Kidney epithelial cell (primary cell): ENCODE results near the gene PHF21B. TPM values are rescaled to one million over a fixed set of nuclear protein-coding genes. Genes with fewer than 3 reads are reported as not detected.

Source experiments
- DNase-seq: peaks from one replicate; pipeline ENCODE4 v3.0.0-alpha.2; 2010; ENCODE audit warnings: low read depth
- H3K27me3 ChIP-seq: 2 replicates; pipeline ENCODE4 v1.6.0; 2011; ENCODE audit warnings: low read length; ENCODE audit not compliant: control insufficient read depth, insufficient read depth
- H3K36me3 ChIP-seq: 2 replicates; pipeline ENCODE4 v1.5.1; 2011; ENCODE audit warnings: low read length; ENCODE audit not compliant: control insufficient read depth, insufficient read depth
- H3K4me3 ChIP-seq: 2 replicates; pipeline ENCODE4 v1.5.1; 2011; ENCODE audit warnings: low read depth, mild to moderate bottlenecking, control low read depth, low read length
- CTCF ChIP-seq: IDR thresholded peaks from 2 replicates; pipeline ENCODE4 v1.5.1; 2011; ENCODE audit warnings: mild to moderate bottlenecking, moderate library complexity, low read length, control low read depth, inconsistent platforms; ENCODE audit not compliant: insufficient read depth, poor library complexity, severe bottlenecking
- total RNA-seq: library from RNA; depleted of rRNA; stranded (reverse); fragments of >200 nt; gene quantifications from 2 replicates; pipeline ENCODE4 v1.2.3, GENCODE V29; 2015

The PHF21B gene
- total RNA-seq, 1 donor from 2014 or later: 1.5 TPM

- H3K4me3 ChIP-seq: peak overlapping the region; percentile 53
- TF ChIP-seq CTCF: no peak
- H3K36me3 ChIP-seq: no peaks in the 10 kb centered on the region
- no peak for DNase-seq
- peaks cover 54% of the 10 kb centered on the region for H3K27me3 ChIP-seq
Observed at GRCh38 chr22:45010532-45010900, 711 bp upstream of the PHF21B start.

- H3K36me3 ChIP-seq: no peaks in the 10 kb centered on the region
- DNase-seq: no peak
- peaks cover 65% of the 10 kb centered on the region for H3K27me3 ChIP-seq
- peak overlapping the region; percentile 53 for H3K4me3 ChIP-seq
- no peak for TF ChIP-seq CTCF
Observed at GRCh38 chr22:45008751-45009605, 827 bp downstream of the PHF21B start.

- no peak for DNase-seq
- peaks cover 65% of the 10 kb centered on the region for H3K27me3 ChIP-seq
- H3K4me3 ChIP-seq: no peak overlapping the region
- no peak for TF ChIP-seq CTCF
- no peaks in the 10 kb centered on the region for H3K36me3 ChIP-seq
Observed at GRCh38 chr22:45008186-45008681, 1.6 kb downstream of the PHF21B start.

GRCh38 chr22:45007391-45008185 is 2.2 kb downstream of the PHF21B start:
- Histone ChIP-seq H3K36me3 (no peaks in the 10 kb centered on the region), H3K4me3 (no peak overlapping the region), H3K27me3 (peaks cover 64% of the 10 kb centered on the region)
- DNase-seq: no peak
- no peak for TF ChIP-seq CTCF

- DNase-seq: no peak
- Histone ChIP-seq H3K36me3 (no peaks in the 10 kb centered on the region), H3K27me3 (peaks cover 59% of the 10 kb centered on the region), H3K4me3 (no peak overlapping the region)
- no peak for TF ChIP-seq CTCF
Observed at GRCh38 chr22:45006964-45007390, 2.8 kb downstream of the PHF21B start.
